Pancreas (tissue), 10 donors: Measurements from ENCODE around the gene MAST1. TPM values are rescaled to one million over a fixed set of nuclear protein-coding genes. Genes with fewer than 3 reads are reported as not detected.
A peak's percentile ranks its signal among the peaks of the same experiment; 100 is the strongest.

Source experiments
- ATAC-seq, 4 donors: fragments of 200-7000 bp; cut with Tn5 transposase; one replicate each; pipeline versions ENCODE4 v1.8.0 to v1.9.1; 2020; ENCODE audit warnings: mild to moderate bottlenecking in 4 of 4, moderate library complexity in 4 of 4
- DNase-seq, 6 donors: peaks; one replicate each; pipeline ENCODE4 v3.0.0-alpha.2; 2020
- FAIRE-seq: peaks from 2 replicates; lab custom pipeline; 2012; peaks lifted over from hg19 to GRCh38; lab: Jason Lieb, UNC
- H3K27ac ChIP-seq, 4 donors: fragments of 200-600 bp; sonication (generic); 1 replicate in 3 of 4; 2 replicates in 1 of 4; pipeline versions ENCODE4 v1.5.0 to v1.8.0; 2020
- H3K27me3 ChIP-seq, 4 donors: fragments of 200-600 bp; one replicate each; pipeline ENCODE4 v1.8.0; 2021
- H3K36me3 ChIP-seq, 3 donors: fragments of 200-600 bp; sonication (generic) in 1 of 3; one replicate each; pipeline versions ENCODE4 v1.5.0 to v1.8.0; 2020 to 2021
- H3K4me1 ChIP-seq, 3 donors: fragments of 200-600 bp; one replicate each; pipeline ENCODE4 v1.8.0; 2021
- H3K4me3 ChIP-seq, 4 donors: fragments of 200-600 bp; sonication (generic) in 2 of 4; one replicate each; pipeline versions ENCODE4 v1.5.0 to v1.8.0; 2020 to 2021
- H3K9me3 ChIP-seq, 4 donors: fragments of 200-600 bp; one replicate each; pipeline ENCODE4 v1.8.0; 2021
- CTCF ChIP-seq, 4 donors: fragments of 200-600 bp; sonication (generic) in 3 of 4; IDR thresholded peaks; one replicate each; pipeline versions ENCODE4 v1.5.0 to v1.8.0; 2021; ENCODE audit warnings: antibody characterized with exemption in 4 of 4
- WGBS, 2 donors: extraction: QIAGEN DNeasy Blood & Tissue Kit; methylation state at CpG; one replicate each; pipeline ENCODE4 v1.1.7; 2013; 5-methylcytosine and 5-hydroxymethylcytosine counted together
- intact Hi-C, 3 donors: fragments of 100-400 bp; cut with DNase I; formaldehyde crosslinking; loops; one replicate each; pipeline versions ENCODE4 v1.11.1 to v1.14.2; 2022
- polyA plus RNA-seq, 2 donors: library from polyadenylated mRNA; stranded (reverse); fragments of 200-250 nt; gene quantifications; one replicate each; pipeline ENCODE4 v1.2.3, GENCODE V29; 2013
- total RNA-seq, 6 donors: library from RNA; stranded (reverse); fragmentation: NEBNext Ultra II Directional in 4 of 6; extraction: Animal tissue kit (Norgen Biotek cat#: 25700) in 4 of 6; gene quantifications; one replicate each; pipeline versions ENCODE4 v1.2.1 to v1.2.4, GENCODE V29; 2021 to 2023
- donor health status: healthy with polysubstance abuse.
- donor health status: DM: no; HTN: no; CAD: no; lungs with moderate emphysema.
- donor health status: DM: no; HTN: no; CAD: no.
- donor health status: control.
- donor health status: control.
- donor health status: Bipolar disorder and iron deficiency.
- donor health status: DM: yes; HTN: yes; CAD: no.
- donor health status: DM: no; HTN: no; CAD: no.
- donor health status: DM: no; HTN: no; CAD: no.
- donor health status: DM: yes; HTN: yes; CAD: no.

MAST1 gene
- total and polyA plus RNA-seq, 8 donors: 0.23 to 7.3 (median 0.91) TPM

- ATAC-seq (no peak), FAIRE-seq (no peak), DNase-seq (no peak)
- Histone ChIP-seq H3K9me3 (no peaks in the 10 kb centered on the region), H3K27ac (no peak overlapping the region), H3K4me1 (no peaks in the 10 kb centered on the region), H3K36me3 (no peaks in the 10 kb centered on the region), H3K27me3 (no peaks in the 10 kb centered on the region), H3K4me3 (no peak overlapping the region)
- WGBS, 2 donors: 82 to 86% methylated on average over 34 to 35 of the region's 35 CpGs
- intact Hi-C loops: no loop called here
- no peak for TF ChIP-seq CTCF (IDR thresholded peaks at IDR 0.05)
Measured at GRCh38 chr19:12858041-12858928, 20.0 kb downstream of the MAST1 start.

- Histone ChIP-seq H3K9me3 (no peaks in the 10 kb centered on the region), H3K27ac (no peak overlapping the region), H3K4me3 (no peak overlapping the region), H3K27me3 (no peaks in the 10 kb centered on the region), H3K36me3 (no peaks in the 10 kb centered on the region), H3K4me1 (no peaks in the 10 kb centered on the region)
- 50 to 54% methylated on average over 7 of the region's 7 CpGs for WGBS, 2 donors
- DNase-seq (no peak), ATAC-seq (no peak), FAIRE-seq (no peak)
- TF ChIP-seq CTCF (IDR thresholded peaks at IDR 0.05): no peak
- intact Hi-C loops: no loop called here
Measured at GRCh38 chr19:12859546-12859945, 21.2 kb downstream of the MAST1 start.

GRCh38 chr19:12864143-12864542 is 25.8 kb downstream of the MAST1 start:
- Histone ChIP-seq H3K9me3 (no peaks in the 10 kb centered on the region), H3K27ac (no peak overlapping the region), H3K4me1 (no peaks in the 10 kb centered on the region), H3K4me3 (no peak overlapping the region), H3K36me3 (no peaks in the 10 kb centered on the region), H3K27me3 (no peaks in the 10 kb centered on the region)
- no peak for FAIRE-seq
- no peak for ATAC-seq
- no peak for TF ChIP-seq CTCF (IDR thresholded peaks at IDR 0.05)
- 65 to 78% methylated on average over 4 of the region's 4 CpGs for WGBS, 2 donors
- no peak for DNase-seq
- intact Hi-C loops: no loop called here

GRCh38 chr19:12864721-12865715 is 26.7 kb downstream of the MAST1 start:
- ATAC-seq (peak; percentile 20 to 60 (median 38)), FAIRE-seq (no peak), DNase-seq (peak in 1 of 6 donors; percentile 49)
- H3K9me3 ChIP-seq: no peaks in the 10 kb centered on the region
- H3K4me1 ChIP-seq: no peaks in the 10 kb centered on the region
- H3K4me3 ChIP-seq: no peak overlapping the region
- no peak overlapping the region for H3K27ac ChIP-seq
- no peaks in the 10 kb centered on the region for H3K27me3 ChIP-seq
- peak in 2 of 4 donors; percentile 15 to 18 for TF ChIP-seq CTCF (IDR thresholded peaks at IDR 0.05)
- WGBS, 2 donors: 69 to 74% methylated on average over 34 of the region's 34 CpGs
- no peaks in the 10 kb centered on the region for H3K36me3 ChIP-seq
- intact Hi-C loops: no loop called here
